GM23338 (cell line): ENCODE results near the gene AHI1.

Experiments
- CREB1 ChIP-seq: fragments of 250-450 bp; sonication (Bioruptor Pico); IDR thresholded peaks from 2 replicates; pipeline ENCODE4 v1.5.0; 2020; ENCODE audit warnings: low read depth, mild to moderate bottlenecking, moderate library complexity
- CTCF ChIP-seq, 2 experiments: fragments of 200-600 bp in 1 of 2; sonication (generic) in 1 of 2; conservative IDR thresholded peaks; 2 replicates each; pipeline versions ENCODE4 v1.5.1 to v1.6.1; 2016 to 2017; ENCODE audit warnings: antibody characterized with exemption in 2 of 2, low read depth in 2 of 2, mild to moderate bottlenecking in 2 of 2, moderate library complexity in 1 of 2
- EZH2 ChIP-seq: fragments of 200-600 bp; sonication (generic); IDR thresholded peaks from one replicate; pipeline ENCODE4 v1.8.0; 2017; ENCODE audit warnings: antibody characterized with exemption, mild to moderate bottlenecking, low read depth; ENCODE audit not compliant: unreplicated experiment
- EZH2phosphoT487 ChIP-seq: fragments of 200-600 bp; sonication (generic); IDR thresholded peaks from one replicate; pipeline ENCODE4 v1.8.1; 2018; ENCODE audit warnings: antibody characterized with exemption; ENCODE audit not compliant: unreplicated experiment
- JUNB ChIP-seq: IDR thresholded peaks from one replicate; pipeline ENCODE4 v1.6.1; 2016; ENCODE audit warnings: antibody characterized with exemption; ENCODE audit not compliant: unreplicated experiment
- NANOG ChIP-seq: IDR thresholded peaks from 2 replicates; pipeline ENCODE4 v1.6.1; 2016; ENCODE audit warnings: antibody characterized with exemption, borderline replicate concordance
- POLR2AphosphoS5 ChIP-seq: IDR thresholded peaks from 2 replicates; pipeline ENCODE4 v1.6.1; 2016; ENCODE audit warnings: antibody characterized with exemption, low read depth
- REST ChIP-seq: IDR thresholded peaks from one replicate; pipeline ENCODE4 v1.6.1; 2018; ENCODE audit warnings: antibody characterized with exemption; ENCODE audit not compliant: unreplicated experiment
- STAT1 ChIP-seq: IDR thresholded peaks from one replicate; pipeline ENCODE4 v1.6.1; 2016; ENCODE audit warnings: antibody characterized with exemption; ENCODE audit not compliant: unreplicated experiment
- ZNF114 ChIP-seq: fragments of 250-450 bp; sonication (Bioruptor Pico); IDR thresholded peaks from 2 replicates; pipeline ENCODE4 v1.5.0; 2020; ENCODE audit warnings: mild to moderate bottlenecking, moderate library complexity
- TF ChIP-seq, protein P1 (sequence below): IDR thresholded peaks from 2 replicates; pipeline ENCODE4 v1.6.1; 2016; ENCODE audit warnings: antibody characterized with exemption
- TF ChIP-seq, protein P2 (sequence below): fragments of 250-450 bp; sonication (Bioruptor Pico); IDR thresholded peaks from 2 replicates; pipeline ENCODE4 v1.5.0; 2020; ENCODE audit warnings: mild to moderate bottlenecking, moderate library complexity

DNA sequence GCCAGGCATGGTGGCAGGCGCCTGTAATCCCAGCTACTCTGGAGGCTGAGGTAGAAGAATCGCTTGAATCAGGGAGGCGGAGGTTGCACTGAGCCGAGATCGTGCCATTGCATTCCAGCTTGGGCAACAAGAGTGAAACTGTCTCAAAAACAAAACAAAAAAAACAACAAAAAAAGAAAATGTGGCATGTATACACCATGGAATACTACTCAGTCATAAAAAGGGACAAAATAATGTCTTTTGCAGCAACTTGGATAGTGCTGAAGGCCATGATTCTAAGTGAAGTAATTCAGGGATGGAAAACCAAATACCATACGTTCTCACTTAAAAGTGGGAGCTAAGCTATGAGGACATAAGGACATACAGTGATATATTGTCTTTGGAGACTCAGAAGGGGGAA is 220.1 kb downstream of the AHI1 start:
- no peak for TF ChIP-seq CTCF (conservative IDR thresholded peaks at IDR 0.05; ENCODE audit: low read depth in 2 of 2)
- TF ChIP-seq EZH2phosphoT487: no peak
- no peak for TF ChIP-seq REST
- TF ChIP-seq POLR2AphosphoS5: no peak
- no peak for TF ChIP-seq JUNB
- TF ChIP-seq EZH2: no peak
- TF ChIP-seq CREB1: no peak
- TF ChIP-seq, protein P1, sequence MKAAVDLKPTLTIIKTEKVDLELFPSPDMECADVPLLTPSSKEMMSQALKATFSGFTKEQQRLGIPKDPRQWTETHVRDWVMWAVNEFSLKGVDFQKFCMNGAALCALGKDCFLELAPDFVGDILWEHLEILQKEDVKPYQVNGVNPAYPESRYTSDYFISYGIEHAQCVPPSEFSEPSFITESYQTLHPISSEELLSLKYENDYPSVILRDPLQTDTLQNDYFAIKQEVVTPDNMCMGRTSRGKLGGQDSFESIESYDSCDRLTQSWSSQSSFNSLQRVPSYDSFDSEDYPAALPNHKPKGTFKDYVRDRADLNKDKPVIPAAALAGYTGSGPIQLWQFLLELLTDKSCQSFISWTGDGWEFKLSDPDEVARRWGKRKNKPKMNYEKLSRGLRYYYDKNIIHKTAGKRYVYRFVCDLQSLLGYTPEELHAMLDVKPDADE: no peak
- no peak for TF ChIP-seq ZNF114 (CRISPR knock-in tag)
- no peak for TF ChIP-seq NANOG
- no peak for TF ChIP-seq STAT1
- TF ChIP-seq, protein P2, sequence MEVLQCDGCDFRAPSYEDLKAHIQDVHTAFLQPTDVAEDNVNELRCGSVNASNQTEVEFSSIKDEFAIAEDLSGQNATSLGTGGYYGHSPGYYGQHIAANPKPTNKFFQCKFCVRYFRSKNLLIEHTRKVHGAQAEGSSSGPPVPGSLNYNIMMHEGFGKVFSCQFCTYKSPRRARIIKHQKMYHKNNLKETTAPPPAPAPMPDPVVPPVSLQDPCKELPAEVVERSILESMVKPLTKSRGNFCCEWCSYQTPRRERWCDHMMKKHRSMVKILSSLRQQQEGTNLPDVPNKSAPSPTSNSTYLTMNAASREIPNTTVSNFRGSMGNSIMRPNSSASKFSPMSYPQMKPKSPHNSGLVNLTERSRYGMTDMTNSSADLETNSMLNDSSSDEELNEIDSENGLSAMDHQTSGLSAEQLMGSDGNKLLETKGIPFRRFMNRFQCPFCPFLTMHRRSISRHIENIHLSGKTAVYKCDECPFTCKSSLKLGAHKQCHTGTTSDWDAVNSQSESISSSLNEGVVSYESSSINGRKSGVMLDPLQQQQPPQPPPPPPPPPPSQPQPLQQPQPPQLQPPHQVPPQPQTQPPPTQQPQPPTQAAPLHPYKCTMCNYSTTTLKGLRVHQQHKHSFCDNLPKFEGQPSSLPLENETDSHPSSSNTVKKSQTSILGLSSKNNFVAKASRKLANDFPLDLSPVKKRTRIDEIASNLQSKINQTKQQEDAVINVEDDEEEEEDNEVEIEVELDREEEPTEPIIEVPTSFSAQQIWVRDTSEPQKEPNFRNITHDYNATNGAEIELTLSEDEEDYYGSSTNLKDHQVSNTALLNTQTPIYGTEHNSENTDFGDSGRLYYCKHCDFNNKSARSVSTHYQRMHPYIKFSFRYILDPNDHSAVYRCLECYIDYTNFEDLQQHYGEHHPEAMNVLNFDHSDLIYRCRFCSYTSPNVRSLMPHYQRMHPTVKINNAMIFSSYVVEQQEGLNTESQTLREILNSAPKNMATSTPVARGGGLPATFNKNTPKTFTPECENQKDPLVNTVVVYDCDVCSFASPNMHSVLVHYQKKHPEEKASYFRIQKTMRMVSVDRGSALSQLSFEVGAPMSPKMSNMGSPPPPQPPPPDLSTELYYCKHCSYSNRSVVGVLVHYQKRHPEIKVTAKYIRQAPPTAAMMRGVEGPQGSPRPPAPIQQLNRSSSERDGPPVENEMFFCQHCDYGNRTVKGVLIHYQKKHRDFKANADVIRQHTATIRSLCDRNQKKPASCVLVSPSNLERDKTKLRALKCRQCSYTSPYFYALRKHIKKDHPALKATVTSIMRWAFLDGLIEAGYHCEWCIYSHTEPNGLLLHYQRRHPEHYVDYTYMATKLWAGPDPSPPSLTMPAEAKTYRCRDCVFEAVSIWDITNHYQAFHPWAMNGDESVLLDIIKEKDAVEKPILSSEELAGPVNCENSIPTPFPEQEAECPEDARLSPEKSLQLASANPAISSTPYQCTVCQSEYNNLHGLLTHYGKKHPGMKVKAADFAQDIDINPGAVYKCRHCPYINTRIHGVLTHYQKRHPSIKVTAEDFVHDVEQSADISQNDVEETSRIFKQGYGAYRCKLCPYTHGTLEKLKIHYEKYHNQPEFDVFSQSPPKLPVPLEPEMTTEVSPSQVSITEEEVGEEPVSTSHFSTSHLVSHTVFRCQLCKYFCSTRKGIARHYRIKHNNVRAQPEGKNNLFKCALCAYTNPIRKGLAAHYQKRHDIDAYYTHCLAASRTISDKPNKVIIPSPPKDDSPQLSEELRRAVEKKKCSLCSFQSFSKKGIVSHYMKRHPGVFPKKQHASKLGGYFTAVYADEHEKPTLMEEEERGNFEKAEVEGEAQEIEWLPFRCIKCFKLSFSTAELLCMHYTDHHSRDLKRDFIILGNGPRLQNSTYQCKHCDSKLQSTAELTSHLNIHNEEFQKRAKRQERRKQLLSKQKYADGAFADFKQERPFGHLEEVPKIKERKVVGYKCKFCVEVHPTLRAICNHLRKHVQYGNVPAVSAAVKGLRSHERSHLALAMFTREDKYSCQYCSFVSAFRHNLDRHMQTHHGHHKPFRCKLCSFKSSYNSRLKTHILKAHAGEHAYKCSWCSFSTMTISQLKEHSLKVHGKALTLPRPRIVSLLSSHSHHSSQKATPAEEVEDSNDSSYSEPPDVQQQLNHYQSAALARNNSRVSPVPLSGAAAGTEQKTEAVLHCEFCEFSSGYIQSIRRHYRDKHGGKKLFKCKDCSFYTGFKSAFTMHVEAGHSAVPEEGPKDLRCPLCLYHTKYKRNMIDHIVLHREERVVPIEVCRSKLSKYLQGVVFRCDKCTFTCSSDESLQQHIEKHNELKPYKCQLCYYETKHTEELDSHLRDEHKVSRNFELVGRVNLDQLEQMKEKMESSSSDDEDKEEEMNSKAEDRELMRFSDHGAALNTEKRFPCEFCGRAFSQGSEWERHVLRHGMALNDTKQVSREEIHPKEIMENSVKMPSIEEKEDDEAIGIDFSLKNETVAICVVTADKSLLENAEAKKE (CRISPR knock-in tag): no peak
